Parathyroid adenoma (tissue), 2 donors: ENCODE data around the gene ONECUT1.

Experiments used
- H2AFZ ChIP-seq: fragments of 300-600 bp; sonication (generic); one replicate; pipeline ENCODE4 v1.7.0; 2017; ENCODE audit warnings: antibody characterized with exemption, mild to moderate bottlenecking
- H3K27ac ChIP-seq: fragments of 300-600 bp; sonication (generic); one replicate; pipeline ENCODE4 v1.7.0; 2017
- H3K27me3 ChIP-seq: fragments of 300-600 bp; sonication (generic); one replicate; pipeline ENCODE4 v1.7.0; 2017; ENCODE audit warnings: low read length; ENCODE audit not compliant: control insufficient read depth, insufficient read depth
- H3K36me3 ChIP-seq: fragments of 300-600 bp; sonication (generic); one replicate; pipeline ENCODE4 v1.7.0; 2017; ENCODE audit warnings: low read length; ENCODE audit not compliant: control insufficient read depth, insufficient read depth
- H3K4me1 ChIP-seq: fragments of 300-600 bp; sonication (generic); one replicate; pipeline ENCODE4 v1.7.0; 2017; ENCODE audit warnings: control low read depth
- H3K4me2 ChIP-seq: fragments of 300-600 bp; sonication (generic); one replicate; pipeline ENCODE4 v1.7.0; 2017; ENCODE audit warnings: low read length
- H3K4me3 ChIP-seq: fragments of 300-600 bp; sonication (generic); one replicate; pipeline ENCODE4 v1.7.0; 2017; ENCODE audit warnings: low read depth, low read length
- H3K79me2 ChIP-seq: fragments of 300-600 bp; sonication (generic); one replicate; pipeline ENCODE4 v1.7.0; 2017; ENCODE audit warnings: control low read depth
- H3K9ac ChIP-seq: fragments of 300-600 bp; sonication (generic); one replicate; pipeline ENCODE4 v1.7.0; 2017; ENCODE audit warnings: mild to moderate bottlenecking
- H3K9me3 ChIP-seq: fragments of 300-600 bp; sonication (generic); one replicate; pipeline ENCODE4 v1.7.0; 2017; ENCODE audit warnings: low read length; ENCODE audit not compliant: control insufficient read depth
- TF ChIP-seq, protein P1 (sequence below): fragments of 300-600 bp; sonication (generic); IDR thresholded peaks from one replicate; pipeline ENCODE4 v1.7.0; 2017; ENCODE audit warnings: antibody characterized with exemption, mild to moderate bottlenecking
- donor health status: primary hyperparathyroidism.

ONECUT1 gene

DNA sequence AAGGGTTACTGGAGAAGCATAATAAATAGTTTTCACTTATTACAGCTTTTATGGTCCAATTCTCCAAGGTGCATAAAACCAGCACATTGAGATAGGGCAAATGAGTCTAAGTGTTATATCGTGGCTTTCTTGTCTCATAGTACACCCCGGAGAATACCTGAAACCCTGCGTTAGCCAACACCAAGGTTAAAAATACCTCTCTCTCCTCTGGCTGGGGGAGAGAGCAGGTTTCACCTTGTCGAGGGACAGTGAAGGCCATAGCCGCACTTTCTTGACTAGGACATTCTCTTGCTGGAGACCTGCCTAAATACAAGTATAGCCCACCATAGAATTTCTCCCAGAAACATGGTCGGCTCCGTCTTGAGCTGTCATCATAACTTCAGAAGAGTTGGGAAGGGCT is 59.5 kb downstream of the ONECUT1 start:
- no peak overlapping the region for H3K9ac ChIP-seq
- H3K79me2 ChIP-seq: no peaks in the 10 kb centered on the region
- H3K27me3 ChIP-seq: no peaks in the 10 kb centered on the region
- H2AFZ ChIP-seq: no peak overlapping the region
- H3K4me1 ChIP-seq: peaks cover 13% of the 10 kb centered on the region
- H3K4me2 ChIP-seq: no peak overlapping the region
- no peak overlapping the region for H3K4me3 ChIP-seq
- no peaks in the 10 kb centered on the region for H3K36me3 ChIP-seq
- H3K9me3 ChIP-seq: no peaks in the 10 kb centered on the region
- no peak overlapping the region for H3K27ac ChIP-seq
- TF ChIP-seq, protein P1, sequence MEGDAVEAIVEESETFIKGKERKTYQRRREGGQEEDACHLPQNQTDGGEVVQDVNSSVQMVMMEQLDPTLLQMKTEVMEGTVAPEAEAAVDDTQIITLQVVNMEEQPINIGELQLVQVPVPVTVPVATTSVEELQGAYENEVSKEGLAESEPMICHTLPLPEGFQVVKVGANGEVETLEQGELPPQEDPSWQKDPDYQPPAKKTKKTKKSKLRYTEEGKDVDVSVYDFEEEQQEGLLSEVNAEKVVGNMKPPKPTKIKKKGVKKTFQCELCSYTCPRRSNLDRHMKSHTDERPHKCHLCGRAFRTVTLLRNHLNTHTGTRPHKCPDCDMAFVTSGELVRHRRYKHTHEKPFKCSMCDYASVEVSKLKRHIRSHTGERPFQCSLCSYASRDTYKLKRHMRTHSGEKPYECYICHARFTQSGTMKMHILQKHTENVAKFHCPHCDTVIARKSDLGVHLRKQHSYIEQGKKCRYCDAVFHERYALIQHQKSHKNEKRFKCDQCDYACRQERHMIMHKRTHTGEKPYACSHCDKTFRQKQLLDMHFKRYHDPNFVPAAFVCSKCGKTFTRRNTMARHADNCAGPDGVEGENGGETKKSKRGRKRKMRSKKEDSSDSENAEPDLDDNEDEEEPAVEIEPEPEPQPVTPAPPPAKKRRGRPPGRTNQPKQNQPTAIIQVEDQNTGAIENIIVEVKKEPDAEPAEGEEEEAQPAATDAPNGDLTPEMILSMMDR: no peak

- Histone ChIP-seq H2AFZ (no peak overlapping the region), H3K27ac (no peak overlapping the region), H3K4me1 (peaks cover 13% of the 10 kb centered on the region), H3K36me3 (no peaks in the 10 kb centered on the region), H3K4me2 (no peak overlapping the region), H3K9ac (no peak overlapping the region), H3K4me3 (no peak overlapping the region), H3K79me2 (no peaks in the 10 kb centered on the region), H3K27me3 (no peaks in the 10 kb centered on the region), H3K9me3 (no peaks in the 10 kb centered on the region)
- TF ChIP-seq, protein P1: no peak
Observed at GRCh38 chr15:52730173-52730572, 60.0 kb downstream of the ONECUT1 start.

DNA sequence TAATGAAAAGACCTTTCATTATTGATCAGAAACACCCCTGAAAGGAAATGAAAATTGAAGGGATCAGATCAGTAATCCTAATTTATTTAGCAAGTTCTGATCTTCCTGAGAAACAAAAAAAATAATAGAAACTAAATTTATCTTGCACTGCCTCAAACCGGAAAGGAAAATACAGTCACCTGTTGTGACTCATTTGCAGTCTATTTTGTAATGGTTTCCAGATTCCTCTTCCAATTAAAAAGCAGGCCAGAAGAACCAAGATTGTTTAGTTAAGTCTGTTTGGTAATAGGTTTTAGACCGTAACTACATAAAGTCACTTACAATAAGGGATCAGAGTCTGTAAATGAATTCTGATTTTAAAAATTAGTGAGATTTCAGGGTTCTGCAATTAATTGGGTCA is 61.2 kb downstream of the ONECUT1 start:
- Histone ChIP-seq H3K4me2 (no peak overlapping the region), H3K36me3 (no peaks in the 10 kb centered on the region), H2AFZ (no peak overlapping the region), H3K79me2 (no peaks in the 10 kb centered on the region), H3K9me3 (no peaks in the 10 kb centered on the region), H3K27ac (no peak overlapping the region), H3K4me3 (no peak overlapping the region), H3K4me1 (peaks cover 12% of the 10 kb centered on the region), H3K27me3 (no peaks in the 10 kb centered on the region), H3K9ac (no peak overlapping the region)
- TF ChIP-seq, protein P1: no peak

GRCh38 chr15:52727815-52728214 is 62.3 kb downstream of the ONECUT1 start:
- H3K27ac ChIP-seq: no peak overlapping the region
- H3K9ac ChIP-seq: no peak overlapping the region
- TF ChIP-seq, protein P1: no peak
- H3K4me1 ChIP-seq: peaks cover 5% of the 10 kb centered on the region
- no peak overlapping the region for H3K4me3 ChIP-seq
- no peaks in the 10 kb centered on the region for H3K9me3 ChIP-seq
- no peak overlapping the region for H2AFZ ChIP-seq
- H3K79me2 ChIP-seq: no peaks in the 10 kb centered on the region
- no peaks in the 10 kb centered on the region for H3K36me3 ChIP-seq
- H3K4me2 ChIP-seq: no peak overlapping the region
- no peaks in the 10 kb centered on the region for H3K27me3 ChIP-seq

DNA sequence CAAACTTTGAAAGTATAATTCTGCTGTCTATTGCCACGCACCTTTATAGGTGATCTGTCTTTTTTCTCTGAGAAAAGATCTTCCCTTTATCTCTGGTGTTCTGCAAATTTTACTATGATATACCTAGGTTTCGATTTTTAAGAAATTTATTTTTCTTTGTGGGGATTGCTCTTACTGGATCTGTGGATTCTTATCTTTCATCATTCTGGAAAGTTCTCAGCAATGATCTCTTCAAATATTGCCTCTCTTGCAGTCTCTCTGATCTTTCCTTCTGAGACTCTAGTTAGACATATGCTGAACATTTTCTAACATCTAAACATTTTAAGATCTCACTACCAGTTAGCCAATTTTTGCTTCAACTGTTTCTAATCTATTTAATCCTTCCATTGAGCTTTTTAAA is 63.9 kb downstream of the ONECUT1 start:
- TF ChIP-seq, protein P1: no peak
- H2AFZ ChIP-seq: no peak overlapping the region
- no peak overlapping the region for H3K27ac ChIP-seq
- no peaks in the 10 kb centered on the region for H3K79me2 ChIP-seq
- no peak overlapping the region for H3K9ac ChIP-seq
- H3K4me2 ChIP-seq: no peak overlapping the region
- no peaks in the 10 kb centered on the region for H3K36me3 ChIP-seq
- peaks cover 2% of the 10 kb centered on the region for H3K4me1 ChIP-seq
- H3K4me3 ChIP-seq: no peak overlapping the region
- no peaks in the 10 kb centered on the region for H3K27me3 ChIP-seq
- no peaks in the 10 kb centered on the region for H3K9me3 ChIP-seq
